GM19328 (cell line): Measurements from ENCODE around the gene GNG12.
A peak's percentile ranks its signal among the peaks of the same experiment; 100 is the strongest.
"Not testable (repeated sequence)": the region's sequence is repeated elsewhere in the genome, so short reads cannot be mapped to it uniquely, and the experiment has no call there.

Experiments used
- ATAC-seq: cut with Tn5 transposase; IDR thresholded peaks from one replicate; pipeline ENCODE4 v1.9.1; 2021; ENCODE audit warnings: mild to moderate bottlenecking, moderate library complexity; ENCODE audit not compliant: unreplicated experiment

Gene GNG12

DNA sequence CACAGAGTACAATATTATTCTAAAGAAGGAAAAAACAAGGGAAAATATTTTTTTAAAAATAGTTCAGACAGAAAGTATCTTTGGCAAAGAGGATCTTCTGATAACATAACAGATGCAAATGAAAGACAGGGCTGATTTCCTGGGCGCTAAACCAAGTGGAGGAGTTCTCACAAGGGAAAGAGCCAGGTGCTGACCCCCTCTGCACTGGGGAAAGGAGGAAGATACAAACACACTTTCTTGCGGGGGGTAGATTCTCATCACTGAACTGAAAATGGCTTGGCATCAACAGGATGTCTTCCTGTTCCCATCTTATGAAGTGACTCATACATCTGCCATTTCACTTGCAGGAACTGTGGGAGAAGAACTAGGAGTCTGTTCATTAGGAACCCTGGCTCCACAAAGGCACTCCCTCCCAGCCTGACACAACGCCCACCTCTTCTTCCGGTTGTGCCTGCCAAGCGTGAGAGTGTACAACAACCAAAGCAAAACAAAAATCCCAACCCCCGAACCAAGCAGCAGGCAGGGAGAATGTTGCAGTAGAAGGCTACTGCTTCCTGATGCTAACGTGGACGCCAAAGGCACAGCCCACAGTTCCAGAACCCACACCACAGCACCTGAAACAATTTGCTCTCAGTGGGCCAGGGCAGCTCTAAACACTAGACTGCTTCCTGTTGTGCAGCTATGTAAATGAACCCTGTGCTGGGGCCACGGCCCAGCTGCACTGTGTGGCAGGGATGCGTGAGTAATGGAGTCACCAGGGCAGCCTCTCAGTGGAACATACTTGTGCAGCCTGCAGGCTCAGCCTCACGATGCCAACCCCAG lies 97.2 kb downstream of the GNG12 start:
- ATAC-seq: peak; percentile 94

DNA sequence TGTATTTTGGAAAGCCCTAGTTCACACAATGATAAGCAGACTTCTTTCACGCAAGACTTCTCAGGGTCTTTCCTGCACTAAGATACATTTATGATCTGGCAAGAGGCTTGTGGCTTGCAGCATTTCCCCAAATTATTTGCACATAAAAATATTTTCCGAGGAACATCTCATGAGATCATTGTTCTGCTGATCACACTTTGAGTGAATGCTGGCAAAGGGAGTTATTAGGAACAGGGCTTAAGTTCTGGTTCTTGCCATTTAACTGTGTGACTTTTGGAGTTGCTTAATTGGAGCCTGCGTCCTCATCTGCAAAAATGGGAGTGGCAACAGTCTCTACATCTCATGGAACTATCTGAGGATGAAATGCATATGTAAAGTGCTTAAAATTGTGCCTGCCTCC lies 98.1 kb downstream of the GNG12 start:
- ATAC-seq: no peak

DNA sequence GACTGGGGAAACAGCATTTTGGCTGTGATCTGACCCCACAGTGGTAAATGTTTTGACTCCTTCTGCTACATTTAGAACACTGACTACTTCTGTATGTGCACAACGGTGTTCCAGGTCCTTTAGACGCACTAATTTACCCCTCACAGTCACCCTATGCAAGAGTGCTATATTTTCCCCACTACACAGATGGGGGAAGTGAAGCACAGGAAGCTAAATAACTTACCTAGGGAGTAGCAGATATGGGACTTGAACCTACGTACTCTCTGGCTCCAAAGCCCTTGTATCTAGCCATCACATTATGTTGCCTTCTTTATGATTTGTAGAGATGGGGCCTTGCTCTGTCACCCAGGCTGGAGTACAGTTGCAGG lies 99.0 kb downstream of the GNG12 start:
- ATAC-seq: no peak

DNA sequence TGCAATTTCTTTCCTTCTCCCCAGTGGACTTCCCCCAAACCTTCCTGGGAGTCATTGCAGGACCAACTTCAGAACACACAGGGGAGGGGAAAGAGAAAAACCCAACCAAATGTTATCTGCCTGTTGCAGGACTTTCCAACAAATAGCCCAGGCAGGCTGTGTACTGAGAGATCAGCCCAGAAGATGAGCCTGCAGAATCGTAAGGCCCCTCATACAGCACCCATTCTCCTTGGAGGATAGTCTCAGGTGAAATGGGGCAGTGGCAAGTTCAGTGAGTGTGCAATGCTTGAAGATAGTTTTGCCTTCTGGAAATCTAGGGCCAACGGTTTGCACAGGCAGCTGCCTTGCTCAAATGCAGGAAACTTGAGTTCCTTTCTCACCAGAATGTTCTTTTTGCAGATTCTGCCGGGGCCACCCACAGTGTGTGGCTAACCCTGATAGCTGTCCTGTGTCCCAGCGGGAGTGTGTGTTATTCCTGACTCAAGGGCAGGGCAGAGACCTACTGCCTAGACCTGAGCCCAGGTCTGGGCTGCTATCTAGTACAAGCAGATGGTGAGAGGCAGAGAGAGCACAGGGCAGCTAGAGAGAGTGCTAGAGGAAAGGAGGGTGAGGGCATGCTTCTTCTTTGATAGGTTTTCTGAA lies 99.5 kb downstream of the GNG12 start:
- ATAC-seq: no peak

DNA sequence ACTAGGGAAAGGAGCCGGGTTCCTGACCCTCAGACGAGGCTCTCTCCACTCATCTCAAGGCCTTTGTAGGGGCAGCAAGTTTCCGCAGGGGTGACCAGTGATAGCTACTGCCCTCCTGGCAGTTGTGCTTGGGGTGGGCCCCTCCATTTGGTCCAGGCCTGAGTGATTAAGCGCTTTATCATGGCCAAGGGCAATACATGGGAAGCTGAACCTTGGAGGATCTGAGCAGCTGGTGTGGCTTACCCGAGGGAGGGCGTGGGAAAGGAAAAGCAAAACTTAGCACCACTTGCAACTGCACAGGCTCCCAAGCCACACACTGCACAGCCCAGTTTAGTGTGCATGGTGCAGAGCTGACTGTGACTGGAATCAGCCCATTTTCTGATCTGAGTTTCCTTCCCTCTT lies 100.5 kb downstream of the GNG12 start:
- no peak for ATAC-seq

DNA sequence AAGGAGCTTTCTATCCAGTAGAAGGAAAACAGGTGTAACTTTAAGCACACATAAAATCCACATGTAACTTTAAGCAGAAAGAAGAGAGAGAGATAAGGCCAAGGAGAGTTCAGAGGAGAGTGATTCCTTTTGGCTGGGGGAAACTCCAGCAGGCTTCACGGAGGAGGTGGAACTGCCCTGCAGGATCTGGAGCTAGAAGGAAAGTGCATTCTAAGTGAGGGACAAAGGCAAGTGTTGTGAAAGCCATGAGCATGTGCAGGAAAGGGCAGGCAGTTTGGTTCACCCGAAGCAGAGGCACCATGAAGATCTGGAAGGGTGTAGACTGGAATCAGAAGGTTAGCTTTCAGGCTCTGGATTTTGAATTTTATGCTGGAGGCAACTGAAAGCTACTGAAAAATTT lies 101.9 kb downstream of the GNG12 start:
- no peak for ATAC-seq

DNA sequence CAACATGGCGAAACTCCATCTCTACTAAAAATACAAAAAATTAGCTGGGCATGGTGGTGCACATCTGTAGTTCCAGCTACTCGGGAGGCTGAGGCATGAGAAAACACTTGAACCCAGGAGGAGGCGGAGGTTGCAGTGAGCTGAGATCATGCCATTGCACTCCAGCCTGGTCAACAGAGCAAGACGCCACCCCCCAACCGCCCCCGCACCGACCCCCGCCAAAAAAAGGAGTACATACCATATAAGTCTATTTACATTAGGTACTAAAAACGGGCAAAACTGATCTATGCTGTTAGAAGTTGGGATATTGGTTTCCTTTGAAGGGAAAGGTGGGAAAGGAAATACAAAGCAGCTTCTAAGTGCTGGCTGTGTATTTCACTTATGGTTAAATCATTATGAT lies 103.0 kb downstream of the GNG12 start:
- not testable (repeated sequence) for ATAC-seq

DNA sequence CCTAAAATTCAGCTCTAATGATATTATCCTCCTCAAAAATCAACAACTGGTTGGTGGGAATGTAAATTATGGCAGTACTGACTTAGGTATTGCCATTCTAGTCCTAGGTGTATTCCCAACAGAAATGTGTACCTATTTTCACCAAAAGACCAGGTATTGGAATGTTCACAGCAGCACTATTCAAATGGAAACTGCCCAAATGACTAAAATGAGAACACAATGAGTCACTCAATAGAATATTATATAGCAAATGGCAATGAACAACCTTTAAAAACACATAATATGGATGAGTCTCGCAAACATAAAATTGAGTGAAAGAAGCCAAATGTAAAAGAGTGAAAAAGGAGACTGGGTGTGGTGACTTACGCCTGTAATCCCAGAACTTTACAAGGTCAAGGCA lies 103.4 kb downstream of the GNG12 start:
- ATAC-seq: no peak

DNA sequence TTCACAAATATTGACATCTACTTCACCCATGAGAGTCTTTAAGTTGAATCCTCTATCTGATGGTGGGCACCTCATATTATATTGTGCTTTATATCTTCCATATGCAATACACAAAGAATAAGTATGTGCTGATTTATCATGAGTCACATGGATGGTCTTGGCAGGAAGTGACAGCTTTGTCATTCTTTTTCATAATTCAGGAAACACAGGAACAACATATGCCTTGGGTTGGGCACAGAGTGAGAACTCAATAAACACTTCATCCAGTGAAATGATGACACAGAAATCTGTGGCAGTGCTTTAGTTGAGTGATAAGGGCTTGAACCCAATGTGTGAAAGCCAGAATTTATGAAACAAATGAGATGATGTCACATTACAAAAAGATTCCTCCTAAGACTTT lies 107.0 kb downstream of the GNG12 start:
- no peak for ATAC-seq

DNA sequence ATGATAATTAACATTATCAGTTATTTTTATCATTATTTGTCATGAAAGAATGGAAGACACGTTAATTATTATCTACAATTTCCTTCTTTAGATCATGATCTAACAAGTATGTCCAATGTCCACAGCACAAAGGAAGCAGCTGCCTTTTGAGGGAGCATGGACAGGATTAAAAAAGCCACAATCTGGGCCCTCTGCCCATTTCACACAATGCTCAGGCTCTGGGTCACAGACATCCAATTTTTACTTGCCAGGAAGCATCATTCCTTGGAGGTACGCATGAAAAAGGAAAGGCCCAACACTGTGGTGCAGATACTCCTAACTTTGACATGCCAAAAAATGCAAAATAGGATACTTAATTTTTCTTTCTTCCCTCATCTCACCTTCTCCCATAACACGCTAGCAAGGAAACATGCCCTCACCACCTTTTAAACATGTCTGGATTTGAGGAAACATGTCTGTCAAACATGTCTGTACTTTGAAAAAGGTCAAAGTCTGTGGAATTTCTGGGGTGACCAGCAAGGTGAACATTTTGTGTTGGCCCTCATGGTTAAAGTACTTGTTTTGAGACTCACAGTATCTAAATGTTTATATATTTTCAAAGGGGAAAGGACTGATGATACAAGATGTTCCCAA lies 108.2 kb downstream of the GNG12 start:
- ATAC-seq: no peak

DNA sequence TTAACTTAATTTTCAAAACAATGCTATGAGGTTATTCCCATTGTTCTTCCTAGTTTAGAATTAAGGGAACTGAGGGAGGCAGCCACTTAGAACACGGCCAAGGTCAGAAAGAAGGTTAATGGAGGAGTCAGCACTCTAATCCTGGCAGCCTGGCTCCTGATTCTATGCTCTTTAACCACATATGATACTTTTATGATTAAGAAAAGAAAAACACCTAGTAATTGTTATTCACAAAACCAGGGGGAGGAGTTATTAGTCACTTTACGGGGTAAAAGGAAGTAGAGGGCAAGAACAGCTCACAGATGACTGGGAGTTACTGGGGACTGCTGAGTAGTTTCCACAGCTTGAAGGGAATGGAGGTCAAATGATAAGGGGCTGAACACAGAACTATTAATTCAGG lies 109.6 kb downstream of the GNG12 start:
- ATAC-seq: peak; percentile 68

DNA sequence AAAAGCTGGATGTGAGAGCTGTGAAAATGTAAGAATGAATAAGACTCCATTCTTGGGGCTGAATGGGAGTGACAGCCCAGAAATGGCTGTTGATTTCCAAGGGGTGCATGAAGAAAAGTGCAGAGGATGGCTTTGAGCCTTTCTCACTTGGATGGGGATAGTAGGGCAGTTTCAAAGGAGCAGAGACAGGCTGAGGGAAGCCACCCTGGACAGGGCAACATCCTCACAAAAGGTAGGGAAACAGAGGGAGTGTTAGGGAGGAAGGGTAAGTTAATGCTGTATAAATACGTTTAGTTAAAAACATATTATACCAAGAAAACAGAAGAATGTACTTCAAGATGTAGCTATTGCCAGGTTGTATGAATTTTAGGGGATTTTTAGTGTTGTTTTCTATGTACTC lies 110.1 kb downstream of the GNG12 start:
- ATAC-seq: no peak

DNA sequence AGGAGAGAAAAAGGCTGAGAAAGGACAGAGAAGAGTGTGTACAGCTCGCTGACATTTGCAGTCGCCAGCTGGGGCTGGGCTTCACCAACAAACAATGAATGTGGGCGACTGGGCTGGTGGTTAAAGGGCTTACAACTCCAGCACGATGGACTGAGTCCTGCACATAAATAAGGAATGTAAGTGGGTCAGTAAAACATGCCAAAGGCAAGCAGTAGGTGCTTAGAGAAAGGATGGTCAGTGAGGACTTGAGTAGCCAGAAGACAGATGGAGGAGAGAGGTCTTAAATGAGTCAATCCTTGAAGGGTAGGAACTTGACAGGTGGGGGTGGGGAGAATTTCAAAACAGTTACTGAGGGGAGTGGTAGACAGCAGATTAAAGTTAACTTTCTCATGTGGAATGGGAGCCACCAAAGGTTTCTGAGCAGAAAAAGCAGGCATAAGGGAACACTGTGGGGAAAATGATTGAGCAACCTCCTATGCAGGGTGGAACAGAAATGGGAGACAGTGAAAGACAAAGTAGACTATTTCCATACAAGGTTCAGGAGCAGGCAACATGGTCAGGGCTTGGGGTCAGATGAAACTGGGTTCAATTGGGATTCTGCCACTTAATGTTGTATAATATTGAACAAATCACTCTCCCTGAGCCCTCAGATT lies 110.8 kb downstream of the GNG12 start:
- no peak for ATAC-seq

DNA sequence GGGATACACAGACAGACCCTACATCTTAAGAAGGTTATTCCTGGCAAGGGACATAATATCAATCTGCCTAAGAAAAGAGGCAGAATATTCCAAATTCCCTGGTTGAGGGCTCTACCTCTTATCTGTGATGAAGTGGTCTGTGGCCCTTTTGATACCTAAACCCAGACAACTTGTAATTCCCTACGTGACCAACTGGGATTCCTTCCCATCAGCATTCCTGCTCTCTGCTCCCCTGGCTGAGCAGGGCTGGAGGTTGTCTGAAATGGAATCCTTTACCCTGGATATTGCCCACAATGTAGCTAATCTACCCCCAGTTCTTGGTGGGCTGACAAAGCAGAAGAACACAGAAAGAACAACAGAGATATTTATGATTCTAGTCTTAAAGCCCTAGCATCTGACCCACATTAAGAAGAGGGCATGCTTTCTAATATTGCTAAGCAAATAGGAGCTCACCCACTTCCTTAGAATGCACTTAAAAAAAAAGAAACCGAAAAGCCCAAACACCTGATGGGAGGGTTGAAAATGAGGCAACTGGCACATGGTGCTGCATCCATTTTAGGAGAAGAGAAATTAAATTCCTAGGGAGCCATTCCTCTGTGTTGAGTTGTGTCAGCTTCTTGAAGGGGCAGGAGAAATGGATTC lies 111.5 kb downstream of the GNG12 start:
- ATAC-seq: no peak

DNA sequence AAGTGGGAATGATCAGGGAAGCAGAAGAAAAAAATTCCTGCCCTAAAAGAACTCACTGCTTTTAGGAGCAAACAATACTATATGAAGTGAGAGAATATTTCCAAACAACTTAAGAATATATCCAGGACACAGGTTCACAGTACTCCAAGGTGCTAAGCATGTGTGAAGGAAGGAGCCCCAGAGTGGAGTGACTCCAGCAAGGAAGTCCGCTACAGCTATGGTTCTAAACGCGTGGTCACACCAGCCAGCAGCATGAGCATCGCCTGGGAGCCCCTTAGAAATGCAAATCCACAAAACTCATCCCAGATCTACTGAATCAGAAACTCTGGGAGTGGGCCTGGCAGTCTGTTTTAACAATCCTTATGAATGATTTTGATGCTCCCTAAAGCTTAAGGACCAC lies 112.2 kb downstream of the GNG12 start:
- ATAC-seq: no peak

DNA sequence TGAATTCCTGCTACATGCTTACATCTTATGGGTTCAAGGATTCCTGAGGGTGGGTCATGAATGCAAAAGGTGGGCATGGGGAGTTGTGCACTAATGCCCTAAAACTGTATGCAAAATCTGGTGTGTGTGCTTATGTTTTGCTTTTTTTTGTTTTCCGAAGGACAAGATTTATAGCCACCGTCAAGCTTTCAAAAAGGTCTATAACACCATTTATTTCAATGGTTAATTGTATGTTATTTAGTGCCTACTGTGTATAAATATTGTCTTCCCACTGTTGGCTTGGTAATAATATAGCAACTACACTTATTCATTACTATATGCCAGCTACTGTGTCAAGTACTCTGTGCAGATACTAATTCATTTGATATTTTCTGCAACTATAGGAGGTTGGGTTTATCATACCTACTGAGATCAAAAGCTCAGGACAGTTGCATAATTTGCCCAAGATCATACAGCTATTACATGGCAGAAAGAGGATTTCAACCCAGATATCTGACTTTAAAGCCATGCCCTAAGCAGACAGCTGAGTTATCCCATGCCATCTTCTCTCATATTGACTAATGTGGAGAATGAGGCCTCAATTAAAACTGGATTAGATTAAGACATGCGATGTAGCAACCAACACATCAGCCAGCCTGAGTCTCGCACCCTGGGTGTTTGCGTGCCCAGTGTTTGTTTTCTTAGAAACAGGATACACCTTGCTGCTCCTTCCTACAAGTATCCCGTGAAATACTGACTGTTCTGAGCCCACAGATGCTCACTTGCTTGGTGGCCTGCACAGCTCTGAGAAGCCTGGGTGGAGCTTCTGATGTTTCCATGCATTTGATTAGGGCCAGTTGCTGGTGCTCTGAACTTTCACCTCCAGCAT lies 113.7 kb downstream of the GNG12 start:
- no peak for ATAC-seq

DNA sequence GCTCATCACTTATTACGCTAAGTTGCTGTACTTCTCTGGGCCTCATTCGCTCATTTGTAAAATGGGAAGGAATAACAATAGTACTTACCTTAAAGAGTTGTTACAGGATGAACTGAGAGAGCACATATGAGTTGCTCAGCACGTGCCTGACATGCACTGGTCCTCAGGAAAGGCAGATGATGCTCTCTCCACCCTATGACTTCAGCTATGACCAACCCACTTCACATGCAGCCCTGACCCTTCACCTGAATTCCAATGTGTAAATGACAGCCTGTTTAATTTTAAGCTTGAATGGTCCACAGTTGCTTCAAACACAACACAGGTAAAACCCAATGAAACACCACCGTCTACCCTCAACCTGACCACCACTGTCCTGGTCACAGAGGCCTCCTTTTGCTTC lies 115.4 kb downstream of the GNG12 start:
- no peak for ATAC-seq

DNA sequence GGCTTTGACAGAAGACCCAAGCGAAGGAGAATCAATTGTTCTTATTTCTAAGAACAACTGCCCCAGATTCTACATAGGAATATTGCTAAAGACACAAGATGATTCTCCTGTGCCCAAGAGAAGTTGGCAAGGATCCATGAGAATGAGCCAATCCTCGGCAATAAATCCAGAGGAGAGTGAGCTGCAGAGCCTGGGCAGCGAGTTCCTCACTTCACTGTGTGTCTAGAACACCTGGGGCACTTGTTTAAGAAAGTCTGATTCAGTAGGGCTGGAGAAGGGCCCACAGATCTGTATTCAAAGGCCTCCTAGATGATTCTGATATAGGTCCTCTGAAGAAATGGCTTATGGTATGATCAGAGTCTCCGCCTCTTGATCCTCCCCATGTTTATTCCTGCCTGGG lies 116.5 kb downstream of the GNG12 start:
- no peak for ATAC-seq

DNA sequence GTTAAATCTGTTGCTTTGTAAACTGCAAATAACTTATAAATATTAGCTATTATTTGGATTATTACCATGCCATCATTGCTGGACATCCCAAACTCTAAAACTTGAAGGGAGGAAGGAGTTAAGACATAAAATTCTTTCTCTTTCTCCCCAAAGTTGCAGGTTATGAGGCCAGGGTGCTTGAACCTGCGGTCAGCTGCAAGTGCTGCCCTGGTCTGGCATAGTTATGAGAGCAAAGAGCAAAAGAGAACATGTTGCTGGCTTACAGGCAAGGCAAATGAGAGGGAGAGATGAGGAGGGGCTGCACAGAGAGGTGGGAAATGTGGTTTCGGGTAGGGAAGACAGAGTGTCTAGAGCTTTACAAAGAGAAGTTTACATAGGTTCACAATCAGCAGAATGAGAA lies 117.4 kb downstream of the GNG12 start:
- no peak for ATAC-seq
